GM18858 (cell line): ENCODE data around the gene GTF2IRD2.
"Not testable (repeated sequence)": the region's sequence is repeated elsewhere in the genome, so short reads cannot be mapped to it uniquely, and the experiment has no call there.

Experiments used
- ATAC-seq: cut with Tn5 transposase; IDR thresholded peaks from one replicate; pipeline ENCODE4 v1.9.1; 2021; ENCODE audit not compliant: unreplicated experiment

Gene GTF2IRD2

GRCh38 chr7:74850833-74851721 is at the start of gene GTF2IRD2:
Gene GTF2IRD2 (minus strand): TSS chr7:74851605. CDS start chr7:74836378, 15,227 bp downstream.
- ATAC-seq, result peak; percentile 64

- not testable (repeated sequence) for ATAC-seq
These were observed 39.0 kb upstream of the GTF2IRD2 start for GRCh38 chr7:74890158-74891123.

- not testable (repeated sequence) for ATAC-seq
These were observed 38.2 kb upstream of the GTF2IRD2 start for GRCh38 chr7:74889518-74890129.

GRCh38 chr7:74885295-74885694 is 33.9 kb upstream of the GTF2IRD2 start:
- ATAC-seq, result not testable (repeated sequence)

- not testable (repeated sequence) for ATAC-seq
These were observed 30.7 kb upstream of the GTF2IRD2 start for GRCh38 chr7:74882110-74882509.

- not testable (repeated sequence) for ATAC-seq
These were observed 23.5 kb upstream of the GTF2IRD2 start for GRCh38 chr7:74874748-74875512.

- ATAC-seq, result not testable (repeated sequence)
These were observed 22.8 kb upstream of the GTF2IRD2 start for GRCh38 chr7:74874104-74874747.

- not testable (repeated sequence) for ATAC-seq
These were observed 21.1 kb upstream of the GTF2IRD2 start for GRCh38 chr7:74872542-74872941.

GRCh38 chr7:74865777-74866176 is 14.4 kb upstream of the GTF2IRD2 start:
- ATAC-seq, result not testable (repeated sequence)

GRCh38 chr7:74849853-74850252 is 1.6 kb downstream of the GTF2IRD2 start:
- not testable (repeated sequence) for ATAC-seq

- not testable (repeated sequence) for ATAC-seq
These were observed 21.0 kb downstream of the GTF2IRD2 start for GRCh38 chr7:74830411-74830810.

- not testable (repeated sequence) for ATAC-seq
These were observed 21.4 kb downstream of the GTF2IRD2 start for GRCh38 chr7:74829959-74830358.

GRCh38 chr7:74821259-74821658 is 30.1 kb downstream of the GTF2IRD2 start:
- not testable (repeated sequence) for ATAC-seq

GRCh38 chr7:74820146-74820805 is 31.1 kb downstream of the GTF2IRD2 start:
- peak; percentile 62 for ATAC-seq

GRCh38 chr7:74815882-74816281 is 35.5 kb downstream of the GTF2IRD2 start:
- not testable (repeated sequence) for ATAC-seq

- ATAC-seq, result not testable (repeated sequence)
These were observed 52.8 kb downstream of the GTF2IRD2 start for GRCh38 chr7:74798644-74799043.

GRCh38 chr7:74797848-74798622 is 53.4 kb downstream of the GTF2IRD2 start:
- not testable (repeated sequence) for ATAC-seq

GRCh38 chr7:74789200-74789736 is 62.1 kb downstream of the GTF2IRD2 start:
- not testable (repeated sequence) for ATAC-seq
